WTC11 (cell line): ENCODE results near the gene ARHGAP10. TPM values are rescaled to one million over a fixed set of nuclear protein-coding genes. Genes with fewer than 3 reads are reported as not detected.

ENCODE experiments used
- ATAC-seq: fragments of 200-7000 bp; cut with Tn5 transposase; 2 replicates; pipeline ENCODE4 v1.10.0; 2021; ENCODE audit warnings: mild to moderate bottlenecking, moderate library complexity
- CTCF ChIA-PET: fragments of 300-600 bp; sonication (Branson Sonifier 250); formaldehyde crosslinking; loops from one replicate; lab custom pipeline; 2021; ENCODE audit warnings: antibody characterized with exemption; lab: Charles Lee
- POLR2A ChIA-PET: fragments of 350-600 bp; sonication (Branson Sonifier 250); formaldehyde crosslinking; loops from one replicate; lab custom pipeline; 2021; ENCODE audit warnings: antibody characterized with exemption; lab: Charles Lee
- DNase-seq: peaks from one replicate; pipeline ENCODE4 v3.0.0; 2021; ENCODE audit warnings: low spot score
- H3K27ac Mint-ChIP-seq: 2 replicates; pipeline ENCODE4 v1.8.0; 2021; ENCODE audit warnings: mixed read lengths
- H3K27me3 Mint-ChIP-seq: 2 replicates; pipeline ENCODE4 v1.8.0; 2021; ENCODE audit warnings: low read depth, mild to moderate bottlenecking, moderate library complexity, mixed read lengths
- H3K36me3 Mint-ChIP-seq: 2 replicates; pipeline ENCODE4 v1.8.0; 2021; ENCODE audit warnings: mixed read lengths
- H3K4me1 Mint-ChIP-seq: 2 replicates; pipeline ENCODE4 v1.8.0; 2022; ENCODE audit warnings: mixed read lengths
- H3K4me3 Mint-ChIP-seq: 2 replicates; pipeline ENCODE4 v1.8.0; 2021; ENCODE audit warnings: mild to moderate bottlenecking, moderate library complexity, mixed read lengths
- H3K9me3 Mint-ChIP-seq: 2 replicates; pipeline ENCODE4 v1.8.0; 2021; ENCODE audit warnings: mixed read lengths
- ATF3 ChIP-seq: sonication (generic); formaldehyde crosslinking; conservative IDR thresholded peaks from 2 replicates; pipeline ENCODE4 v1.8.1; 2022; ENCODE audit warnings: mild to moderate bottlenecking, missing genetic modification reagents
- CREB1 ChIP-seq: sonication (generic); formaldehyde crosslinking; IDR thresholded peaks from 2 replicates; pipeline ENCODE4 v1.8.0; 2023; ENCODE audit warnings: mild to moderate bottlenecking, missing genetic modification reagents
- ELF4 ChIP-seq: sonication (generic); formaldehyde crosslinking; IDR thresholded peaks from 2 replicates; pipeline ENCODE4 v1.8.1; 2022; ENCODE audit warnings: low read depth, mild to moderate bottlenecking, moderate library complexity, missing genetic modification reagents
- ERG ChIP-seq: fragments of 250-450 bp; sonication (Bioruptor Pico); IDR thresholded peaks from 2 replicates; pipeline ENCODE4 v1.8.0; 2021; ENCODE audit warnings: mild to moderate bottlenecking
- GABPB1 ChIP-seq: sonication (generic); formaldehyde crosslinking; IDR thresholded peaks from 2 replicates; pipeline ENCODE4 v1.8.1; 2023; ENCODE audit warnings: mild to moderate bottlenecking, missing genetic modification reagents
- GRHL2 ChIP-seq: fragments of 250-450 bp; sonication (Bioruptor Pico); IDR thresholded peaks from 2 replicates; pipeline ENCODE4 v1.8.0; 2022; ENCODE audit warnings: mild to moderate bottlenecking, moderate library complexity; ENCODE audit not compliant: insufficient replicate concordance, severe bottlenecking
- IRF2 ChIP-seq: sonication (generic); formaldehyde crosslinking; IDR thresholded peaks from 2 replicates; pipeline ENCODE4 v1.8.0; 2022; ENCODE audit warnings: low read depth, missing genetic modification reagents, borderline replicate concordance
- KAT7 ChIP-seq: sonication (generic); formaldehyde crosslinking; IDR thresholded peaks from 2 replicates; pipeline ENCODE4 v1.8.1; 2023; ENCODE audit warnings: missing genetic modification reagents, mild to moderate bottlenecking, borderline replicate concordance
- NFYB ChIP-seq: sonication (generic); formaldehyde crosslinking; conservative IDR thresholded peaks from 2 replicates; pipeline ENCODE4 v1.8.0; 2022; ENCODE audit warnings: low read depth, missing genetic modification reagents
- NR2C2 ChIP-seq: sonication (generic); formaldehyde crosslinking; IDR thresholded peaks from 2 replicates; pipeline ENCODE4 v1.8.0; 2022; ENCODE audit warnings: mild to moderate bottlenecking, missing genetic modification reagents
- SMAD3 ChIP-seq: sonication (generic); formaldehyde crosslinking; IDR thresholded peaks from 2 replicates; pipeline ENCODE4 v1.8.0; 2022; ENCODE audit warnings: missing genetic modification reagents, mild to moderate bottlenecking, borderline replicate concordance
- SMAD4 ChIP-seq: sonication (generic); formaldehyde crosslinking; IDR thresholded peaks from 2 replicates; pipeline ENCODE4 v1.8.0; 2022; ENCODE audit warnings: mild to moderate bottlenecking, missing genetic modification reagents
- ZNF219 ChIP-seq: sonication (generic); formaldehyde crosslinking; IDR thresholded peaks from 2 replicates; pipeline ENCODE4 v1.8.0; 2023; ENCODE audit warnings: missing genetic modification reagents, mild to moderate bottlenecking, borderline replicate concordance
- total RNA-seq: library from RNA; stranded (reverse); gene quantifications from 3 replicates; pipeline ENCODE4 v1.2.3, GENCODE V29; 2021
- TF ChIP-seq, protein P1 (sequence below): sonication (generic); formaldehyde crosslinking; IDR thresholded peaks from 2 replicates; pipeline ENCODE4 v1.8.0; 2023; ENCODE audit warnings: missing genetic modification reagents, mild to moderate bottlenecking, borderline replicate concordance
- TF ChIP-seq, protein P2 (sequence below): sonication (generic); formaldehyde crosslinking; IDR thresholded peaks from 2 replicates; pipeline ENCODE4 v1.8.0; 2022; ENCODE audit warnings: mild to moderate bottlenecking, missing genetic modification reagents
- TF ChIP-seq, protein P3 (sequence below): sonication (generic); formaldehyde crosslinking; IDR thresholded peaks from 2 replicates; pipeline ENCODE4 v1.8.1; 2023; ENCODE audit warnings: mild to moderate bottlenecking, missing genetic modification reagents
- TF ChIP-seq, protein P4 (sequence below): sonication (generic); formaldehyde crosslinking; IDR thresholded peaks from 2 replicates; pipeline ENCODE4 v1.8.0; 2023; ENCODE audit warnings: mild to moderate bottlenecking, missing genetic modification reagents

ARHGAP10 gene
- total RNA-seq, 1 experiment from 2014 or later: 9.6 TPM

- TF ChIP-seq, protein P1, sequence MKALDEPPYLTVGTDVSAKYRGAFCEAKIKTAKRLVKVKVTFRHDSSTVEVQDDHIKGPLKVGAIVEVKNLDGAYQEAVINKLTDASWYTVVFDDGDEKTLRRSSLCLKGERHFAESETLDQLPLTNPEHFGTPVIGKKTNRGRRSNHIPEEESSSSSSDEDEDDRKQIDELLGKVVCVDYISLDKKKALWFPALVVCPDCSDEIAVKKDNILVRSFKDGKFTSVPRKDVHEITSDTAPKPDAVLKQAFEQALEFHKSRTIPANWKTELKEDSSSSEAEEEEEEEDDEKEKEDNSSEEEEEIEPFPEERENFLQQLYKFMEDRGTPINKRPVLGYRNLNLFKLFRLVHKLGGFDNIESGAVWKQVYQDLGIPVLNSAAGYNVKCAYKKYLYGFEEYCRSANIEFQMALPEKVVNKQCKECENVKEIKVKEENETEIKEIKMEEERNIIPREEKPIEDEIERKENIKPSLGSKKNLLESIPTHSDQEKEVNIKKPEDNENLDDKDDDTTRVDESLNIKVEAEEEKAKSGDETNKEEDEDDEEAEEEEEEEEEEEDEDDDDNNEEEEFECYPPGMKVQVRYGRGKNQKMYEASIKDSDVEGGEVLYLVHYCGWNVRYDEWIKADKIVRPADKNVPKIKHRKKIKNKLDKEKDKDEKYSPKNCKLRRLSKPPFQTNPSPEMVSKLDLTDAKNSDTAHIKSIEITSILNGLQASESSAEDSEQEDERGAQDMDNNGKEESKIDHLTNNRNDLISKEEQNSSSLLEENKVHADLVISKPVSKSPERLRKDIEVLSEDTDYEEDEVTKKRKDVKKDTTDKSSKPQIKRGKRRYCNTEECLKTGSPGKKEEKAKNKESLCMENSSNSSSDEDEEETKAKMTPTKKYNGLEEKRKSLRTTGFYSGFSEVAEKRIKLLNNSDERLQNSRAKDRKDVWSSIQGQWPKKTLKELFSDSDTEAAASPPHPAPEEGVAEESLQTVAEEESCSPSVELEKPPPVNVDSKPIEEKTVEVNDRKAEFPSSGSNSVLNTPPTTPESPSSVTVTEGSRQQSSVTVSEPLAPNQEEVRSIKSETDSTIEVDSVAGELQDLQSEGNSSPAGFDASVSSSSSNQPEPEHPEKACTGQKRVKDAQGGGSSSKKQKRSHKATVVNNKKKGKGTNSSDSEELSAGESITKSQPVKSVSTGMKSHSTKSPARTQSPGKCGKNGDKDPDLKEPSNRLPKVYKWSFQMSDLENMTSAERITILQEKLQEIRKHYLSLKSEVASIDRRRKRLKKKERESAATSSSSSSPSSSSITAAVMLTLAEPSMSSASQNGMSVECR (CRISPR knock-in tag): no peak
- TF ChIP-seq CREB1: no peak
- TF ChIP-seq, protein P2, sequence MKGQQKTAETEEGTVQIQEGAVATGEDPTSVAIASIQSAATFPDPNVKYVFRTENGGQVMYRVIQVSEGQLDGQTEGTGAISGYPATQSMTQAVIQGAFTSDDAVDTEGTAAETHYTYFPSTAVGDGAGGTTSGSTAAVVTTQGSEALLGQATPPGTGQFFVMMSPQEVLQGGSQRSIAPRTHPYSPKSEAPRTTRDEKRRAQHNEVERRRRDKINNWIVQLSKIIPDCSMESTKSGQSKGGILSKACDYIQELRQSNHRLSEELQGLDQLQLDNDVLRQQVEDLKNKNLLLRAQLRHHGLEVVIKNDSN: no peak
- no peak for TF ChIP-seq NFYB (CRISPR knock-in tag)
- TF ChIP-seq, protein P3, sequence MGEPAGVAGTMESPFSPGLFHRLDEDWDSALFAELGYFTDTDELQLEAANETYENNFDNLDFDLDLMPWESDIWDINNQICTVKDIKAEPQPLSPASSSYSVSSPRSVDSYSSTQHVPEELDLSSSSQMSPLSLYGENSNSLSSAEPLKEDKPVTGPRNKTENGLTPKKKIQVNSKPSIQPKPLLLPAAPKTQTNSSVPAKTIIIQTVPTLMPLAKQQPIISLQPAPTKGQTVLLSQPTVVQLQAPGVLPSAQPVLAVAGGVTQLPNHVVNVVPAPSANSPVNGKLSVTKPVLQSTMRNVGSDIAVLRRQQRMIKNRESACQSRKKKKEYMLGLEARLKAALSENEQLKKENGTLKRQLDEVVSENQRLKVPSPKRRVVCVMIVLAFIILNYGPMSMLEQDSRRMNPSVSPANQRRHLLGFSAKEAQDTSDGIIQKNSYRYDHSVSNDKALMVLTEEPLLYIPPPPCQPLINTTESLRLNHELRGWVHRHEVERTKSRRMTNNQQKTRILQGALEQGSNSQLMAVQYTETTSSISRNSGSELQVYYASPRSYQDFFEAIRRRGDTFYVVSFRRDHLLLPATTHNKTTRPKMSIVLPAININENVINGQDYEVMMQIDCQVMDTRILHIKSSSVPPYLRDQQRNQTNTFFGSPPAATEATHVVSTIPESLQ (CRISPR knock-in tag): no peak
- no peak for TF ChIP-seq KAT7 (CRISPR knock-in tag)
- no peak for TF ChIP-seq ZNF219 (CRISPR knock-in tag)
- no peak for TF ChIP-seq NR2C2 (CRISPR knock-in tag)
- TF ChIP-seq, all 79 proteins: peak for 0
These were observed 330.5 kb downstream of the ARHGAP10 start (continued) for GRCh38 chr4:148062301-148062950.

GRCh38 chr4:148064451-148064850 lies 332.6 kb downstream of the ARHGAP10 start:
- TF ChIP-seq GABPB1 (CRISPR knock-in tag) (no peak), SMAD3 (no peak), GRHL2 (CRISPR knock-in tag) (no peak), ERG (CRISPR knock-in tag) (no peak), IRF2 (CRISPR knock-in tag) (no peak), ATF3 (CRISPR knock-in tag) (no peak), ELF4 (CRISPR knock-in tag) (no peak), SMAD4 (CRISPR knock-in tag) (no peak)
- TF ChIP-seq, protein P4, sequence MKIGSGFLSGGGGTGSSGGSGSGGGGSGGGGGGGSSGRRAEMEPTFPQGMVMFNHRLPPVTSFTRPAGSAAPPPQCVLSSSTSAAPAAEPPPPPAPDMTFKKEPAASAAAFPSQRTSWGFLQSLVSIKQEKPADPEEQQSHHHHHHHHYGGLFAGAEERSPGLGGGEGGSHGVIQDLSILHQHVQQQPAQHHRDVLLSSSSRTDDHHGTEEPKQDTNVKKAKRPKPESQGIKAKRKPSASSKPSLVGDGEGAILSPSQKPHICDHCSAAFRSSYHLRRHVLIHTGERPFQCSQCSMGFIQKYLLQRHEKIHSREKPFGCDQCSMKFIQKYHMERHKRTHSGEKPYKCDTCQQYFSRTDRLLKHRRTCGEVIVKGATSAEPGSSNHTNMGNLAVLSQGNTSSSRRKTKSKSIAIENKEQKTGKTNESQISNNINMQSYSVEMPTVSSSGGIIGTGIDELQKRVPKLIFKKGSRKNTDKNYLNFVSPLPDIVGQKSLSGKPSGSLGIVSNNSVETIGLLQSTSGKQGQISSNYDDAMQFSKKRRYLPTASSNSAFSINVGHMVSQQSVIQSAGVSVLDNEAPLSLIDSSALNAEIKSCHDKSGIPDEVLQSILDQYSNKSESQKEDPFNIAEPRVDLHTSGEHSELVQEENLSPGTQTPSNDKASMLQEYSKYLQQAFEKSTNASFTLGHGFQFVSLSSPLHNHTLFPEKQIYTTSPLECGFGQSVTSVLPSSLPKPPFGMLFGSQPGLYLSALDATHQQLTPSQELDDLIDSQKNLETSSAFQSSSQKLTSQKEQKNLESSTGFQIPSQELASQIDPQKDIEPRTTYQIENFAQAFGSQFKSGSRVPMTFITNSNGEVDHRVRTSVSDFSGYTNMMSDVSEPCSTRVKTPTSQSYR (CRISPR knock-in tag): no peak
- TF ChIP-seq, protein P2: no peak
- TF ChIP-seq, all 79 proteins: peak for 0
- DNase-seq (no peak), ATAC-seq (no peak)
- Mint-ChIP-seq H3K4me3 (no peak overlapping the region), H3K4me1 (peaks cover 40% of the 10 kb centered on the region), H3K27ac (no peak overlapping the region), H3K27me3 (no peaks in the 10 kb centered on the region), H3K9me3 (no peaks in the 10 kb centered on the region), H3K36me3 (no peaks in the 10 kb centered on the region)
- ChIA-PET CTCF (no interaction called here), POLR2A (no interaction called here)
